HFF-Myc (cell line): ENCODE data around the gene TET2.

Experiments
- DNase-seq: peaks from one replicate; pipeline ENCODE4 v3.0.0-alpha.2; 2011; ENCODE audit warnings: low read depth; ENCODE audit errors: extremely low read depth
- H3K4me3 ChIP-seq: replicated peaks from 2 replicates; pipeline ENCODE4 v1.5.1; 2011; ENCODE audit warnings: low read depth, mild to moderate bottlenecking, control low read depth, low read length
- CTCF ChIP-seq: IDR thresholded peaks from 2 replicates; pipeline ENCODE4 v1.5.1; 2012; ENCODE audit warnings: mild to moderate bottlenecking, low read depth, low read length, control low read depth; ENCODE audit errors: missing control alignments

TET2 gene

DNA sequence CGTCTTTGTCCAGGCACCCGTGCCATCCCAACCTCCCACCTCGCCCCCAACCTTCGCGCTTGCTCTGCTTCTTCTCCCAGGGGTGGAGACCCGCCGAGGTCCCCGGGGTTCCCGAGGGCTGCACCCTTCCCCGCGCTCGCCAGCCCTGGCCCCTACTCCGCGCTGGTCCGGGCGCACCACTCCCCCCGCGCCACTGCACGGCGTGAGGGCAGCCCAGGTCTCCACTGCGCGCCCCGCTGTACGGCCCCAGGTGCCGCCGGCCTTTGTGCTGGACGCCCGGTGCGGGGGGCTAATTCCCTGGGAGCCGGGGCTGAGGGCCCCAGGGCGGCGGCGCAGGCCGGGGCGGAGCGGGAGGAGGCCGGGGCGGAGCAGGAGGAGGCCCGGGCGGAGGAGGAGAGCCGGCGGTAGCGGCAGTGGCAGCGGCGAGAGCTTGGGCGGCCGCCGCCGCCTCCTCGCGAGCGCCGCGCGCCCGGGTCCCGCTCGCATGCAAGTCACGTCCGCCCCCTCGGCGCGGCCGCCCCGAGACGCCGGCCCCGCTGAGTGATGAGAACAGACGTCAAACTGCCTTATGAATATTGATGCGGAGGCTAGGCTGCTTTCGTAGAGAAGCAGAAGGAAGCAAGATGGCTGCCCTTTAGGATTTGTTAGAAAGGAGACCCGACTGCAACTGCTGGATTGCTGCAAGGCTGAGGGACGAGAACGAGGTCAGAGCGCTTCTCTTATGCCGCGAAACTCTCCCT, at the start of gene TET2:
Gene TET2, plus strand, starts transcription at position 601 of the 740 bp plus-strand sequence. CDS start 87,067 bp downstream, outside the sequence.
- no peak for TF ChIP-seq CTCF
- peak; percentile 47 for DNase-seq
- H3K4me3 ChIP-seq = peak within 1 kb of the TSS; percentile 84

DNA sequence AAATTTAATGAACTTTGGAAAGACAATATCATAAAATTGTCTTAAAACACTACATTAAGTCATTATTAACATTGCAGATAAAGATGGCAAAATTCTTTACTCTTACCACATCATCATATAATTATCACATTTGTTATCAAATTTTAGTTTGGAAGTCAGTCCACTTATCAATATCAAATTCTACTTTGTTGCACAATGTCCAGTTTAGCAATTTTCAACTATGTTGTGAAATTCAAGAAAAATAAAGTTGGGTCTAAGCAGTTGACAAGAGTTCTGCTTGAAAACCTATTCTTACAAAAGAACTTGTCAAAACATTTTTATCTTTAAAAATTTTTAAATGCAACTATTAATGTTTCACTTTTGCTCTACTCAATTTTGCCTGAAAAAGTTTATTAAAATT, 44.7 kb upstream of the TET2 start:
- H3K4me3 ChIP-seq = no peak overlapping the region
- DNase-seq = no peak
- TF ChIP-seq CTCF = no peak

GRCh38 chr4:105106426-105106825, 40.2 kb upstream of the TET2 start:
- no peak for TF ChIP-seq CTCF
- no peak for DNase-seq
- no peak overlapping the region for H3K4me3 ChIP-seq

- H3K4me3 ChIP-seq = no peak overlapping the region
- TF ChIP-seq CTCF = no peak
- no peak for DNase-seq
Observed at GRCh38 chr4:105107095-105107856, 39.4 kb upstream of the TET2 start.

DNA sequence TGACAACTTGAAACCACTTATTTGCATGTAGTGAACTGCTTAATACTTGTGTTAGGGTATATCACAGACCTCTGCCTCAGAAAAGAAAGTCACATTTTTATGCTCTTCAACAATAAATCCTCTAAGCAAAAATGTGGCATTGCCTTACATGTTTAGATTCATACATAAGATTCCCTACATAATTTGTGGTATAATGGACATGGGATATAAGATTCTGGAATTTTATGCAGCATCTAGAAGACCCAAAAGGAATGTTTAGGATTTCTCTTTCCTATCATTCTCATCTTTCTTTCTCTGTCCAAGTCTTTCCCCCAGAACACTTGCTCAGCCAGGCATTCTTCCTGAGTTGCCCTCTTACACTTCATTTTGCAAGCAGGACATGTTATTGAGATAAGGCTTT, 37.7 kb upstream of the TET2 start:
- no peak for TF ChIP-seq CTCF
- H3K4me3 ChIP-seq = no peak overlapping the region
- DNase-seq = no peak

DNA sequence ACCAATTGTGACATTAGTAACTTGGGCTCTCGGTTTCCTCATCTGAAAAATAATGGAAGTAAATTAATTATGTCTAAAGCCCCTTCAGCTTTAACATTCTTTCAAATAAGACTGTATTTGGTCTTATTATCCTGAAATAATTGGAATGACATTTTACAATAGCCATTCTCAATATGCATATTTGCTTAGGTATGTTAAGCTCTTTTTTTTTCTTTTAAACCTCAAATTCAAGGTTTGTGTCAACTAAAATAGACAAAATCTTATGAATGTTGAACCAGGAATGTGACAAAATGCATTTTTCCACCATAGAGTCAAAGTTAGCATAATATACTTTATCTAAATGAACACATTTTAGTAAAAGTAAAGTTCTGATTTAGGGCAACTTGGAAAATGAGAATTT, 34.4 kb upstream of the TET2 start:
- DNase-seq = no peak
- TF ChIP-seq CTCF = no peak
- H3K4me3 ChIP-seq = no peak overlapping the region
